Pancreas (tissue), 10 donors: ENCODE measurements around the gene GPR50. TPM values are rescaled to one million over a fixed set of nuclear protein-coding genes. Genes with fewer than 3 reads are reported as not detected.

Experiments used
- ATAC-seq, 4 donors: fragments of 200-7000 bp; cut with Tn5 transposase; one replicate each; pipeline versions ENCODE4 v1.8.0 to v1.9.1; 2020; ENCODE audit warnings: mild to moderate bottlenecking in 4 of 4, moderate library complexity in 4 of 4
- DNase-seq, 6 donors: peaks; one replicate each; pipeline ENCODE4 v3.0.0-alpha.2; 2020
- FAIRE-seq: peaks from 2 replicates; lab custom pipeline; 2012; peaks lifted over from hg19 to GRCh38; lab: Jason Lieb, UNC
- H3K27ac ChIP-seq, 4 donors: fragments of 200-600 bp; sonication (generic); 1 replicate in 3 of 4; 2 replicates in 1 of 4; pipeline versions ENCODE4 v1.5.0 to v1.8.0; 2020
- H3K27me3 ChIP-seq, 4 donors: fragments of 200-600 bp; one replicate each; pipeline ENCODE4 v1.8.0; 2021
- H3K36me3 ChIP-seq, 3 donors: fragments of 200-600 bp; sonication (generic) in 1 of 3; one replicate each; pipeline versions ENCODE4 v1.5.0 to v1.8.0; 2020 to 2021
- H3K4me1 ChIP-seq, 3 donors: fragments of 200-600 bp; one replicate each; pipeline ENCODE4 v1.8.0; 2021
- H3K4me3 ChIP-seq, 4 donors: fragments of 200-600 bp; sonication (generic) in 2 of 4; one replicate each; pipeline versions ENCODE4 v1.5.0 to v1.8.0; 2020 to 2021
- H3K9me3 ChIP-seq, 4 donors: fragments of 200-600 bp; one replicate each; pipeline ENCODE4 v1.8.0; 2021
- WGBS, 2 donors: extraction: QIAGEN DNeasy Blood & Tissue Kit; methylation state at CpG; one replicate each; pipeline ENCODE4 v1.1.7; 2013; 5-methylcytosine and 5-hydroxymethylcytosine counted together
- intact Hi-C, 3 donors: fragments of 100-400 bp; cut with DNase I; formaldehyde crosslinking; loops; one replicate each; pipeline versions ENCODE4 v1.11.1 to v1.14.2; 2022
- polyA plus RNA-seq, 2 donors: library from polyadenylated mRNA; stranded (reverse); fragments of 200-250 nt; gene quantifications; one replicate each; pipeline ENCODE4 v1.2.3, GENCODE V29; 2013
- total RNA-seq, 6 donors: library from RNA; stranded (reverse); fragmentation: NEBNext Ultra II Directional in 4 of 6; extraction: Animal tissue kit (Norgen Biotek cat#: 25700) in 4 of 6; gene quantifications; one replicate each; pipeline versions ENCODE4 v1.2.1 to v1.2.4, GENCODE V29; 2021 to 2023
- TF ChIP-seq, protein P1 (sequence below), 4 donors: fragments of 200-600 bp; sonication (generic) in 3 of 4; IDR thresholded peaks; one replicate each; pipeline versions ENCODE4 v1.5.0 to v1.8.0; 2021; ENCODE audit warnings: antibody characterized with exemption in 4 of 4
- donor health status: healthy with polysubstance abuse.
- donor health status: DM: no; HTN: no; CAD: no; lungs with moderate emphysema.
- donor health status: DM: no; HTN: no; CAD: no.
- donor health status: control.
- donor health status: control.
- donor health status: Bipolar disorder and iron deficiency.
- donor health status: DM: yes; HTN: yes; CAD: no.
- donor health status: DM: no; HTN: no; CAD: no.
- donor health status: DM: no; HTN: no; CAD: no.
- donor health status: DM: yes; HTN: yes; CAD: no.

GPR50 gene
- total and polyA plus RNA-seq, 8 donors, result not detected

DNA sequence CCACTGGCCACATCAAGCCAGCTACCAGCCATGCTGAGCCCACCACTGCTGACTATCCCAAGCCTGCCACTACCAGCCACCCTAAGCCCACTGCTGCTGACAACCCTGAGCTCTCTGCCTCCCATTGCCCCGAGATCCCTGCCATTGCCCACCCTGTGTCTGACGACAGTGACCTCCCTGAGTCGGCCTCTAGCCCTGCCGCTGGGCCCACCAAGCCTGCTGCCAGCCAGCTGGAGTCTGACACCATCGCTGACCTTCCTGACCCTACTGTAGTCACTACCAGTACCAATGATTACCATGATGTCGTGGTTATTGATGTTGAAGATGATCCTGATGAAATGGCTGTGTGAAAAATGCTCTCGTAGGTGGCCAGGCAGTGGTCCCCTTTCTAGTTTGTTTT lies 4.7 kb downstream of the GPR50 start:
- ATAC-seq, result no peak
- WGBS, 2 donors, result 56 to 69% methylated on average over 7 of the region's 7 CpGs
- no peaks in the 10 kb centered on the region for H3K9me3 ChIP-seq
- H3K36me3 ChIP-seq, result no peaks in the 10 kb centered on the region
- intact Hi-C loops, result no loop called here
- H3K4me1 ChIP-seq, result no peaks in the 10 kb centered on the region
- H3K27ac ChIP-seq, result no peak overlapping the region
- DNase-seq, result peak in 1 of 6 donors; percentile 21
- peaks cover 0 to 10% (median 3%) of the 10 kb centered on the region in 4 donors for H3K27me3 ChIP-seq
- no peak overlapping the region for H3K4me3 ChIP-seq
- no peak for FAIRE-seq
- TF ChIP-seq, protein P1, sequence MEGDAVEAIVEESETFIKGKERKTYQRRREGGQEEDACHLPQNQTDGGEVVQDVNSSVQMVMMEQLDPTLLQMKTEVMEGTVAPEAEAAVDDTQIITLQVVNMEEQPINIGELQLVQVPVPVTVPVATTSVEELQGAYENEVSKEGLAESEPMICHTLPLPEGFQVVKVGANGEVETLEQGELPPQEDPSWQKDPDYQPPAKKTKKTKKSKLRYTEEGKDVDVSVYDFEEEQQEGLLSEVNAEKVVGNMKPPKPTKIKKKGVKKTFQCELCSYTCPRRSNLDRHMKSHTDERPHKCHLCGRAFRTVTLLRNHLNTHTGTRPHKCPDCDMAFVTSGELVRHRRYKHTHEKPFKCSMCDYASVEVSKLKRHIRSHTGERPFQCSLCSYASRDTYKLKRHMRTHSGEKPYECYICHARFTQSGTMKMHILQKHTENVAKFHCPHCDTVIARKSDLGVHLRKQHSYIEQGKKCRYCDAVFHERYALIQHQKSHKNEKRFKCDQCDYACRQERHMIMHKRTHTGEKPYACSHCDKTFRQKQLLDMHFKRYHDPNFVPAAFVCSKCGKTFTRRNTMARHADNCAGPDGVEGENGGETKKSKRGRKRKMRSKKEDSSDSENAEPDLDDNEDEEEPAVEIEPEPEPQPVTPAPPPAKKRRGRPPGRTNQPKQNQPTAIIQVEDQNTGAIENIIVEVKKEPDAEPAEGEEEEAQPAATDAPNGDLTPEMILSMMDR (IDR thresholded peaks at IDR 0.05), result no peak

DNA sequence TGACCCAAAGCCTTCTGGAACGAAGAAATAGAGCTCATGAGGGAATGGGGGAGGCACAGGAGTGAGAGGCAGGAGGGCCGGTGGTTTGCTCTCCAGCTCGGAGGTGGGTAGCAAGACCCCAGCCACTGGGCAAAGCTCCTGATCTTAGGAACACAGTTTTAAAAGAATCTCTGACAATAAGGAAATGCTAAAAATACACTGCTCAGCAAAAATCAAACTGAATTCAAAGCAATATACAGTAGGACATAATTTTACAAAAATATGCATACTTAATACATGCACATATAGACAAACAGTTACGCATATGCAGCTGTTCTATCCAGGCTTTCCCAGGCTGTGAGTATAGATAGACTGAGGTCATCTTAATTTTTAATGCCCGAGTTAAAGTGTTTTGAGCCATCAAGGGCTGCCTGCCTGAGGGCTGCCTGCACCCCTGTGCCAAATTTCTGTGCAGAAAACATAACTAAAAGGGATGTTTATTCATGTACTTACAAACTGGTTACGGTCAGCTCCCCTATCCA lies 6.9 kb downstream of the GPR50 start:
- H3K9me3 ChIP-seq, result no peaks in the 10 kb centered on the region
- no peak for FAIRE-seq
- H3K27ac ChIP-seq, result no peak overlapping the region
- no peaks in the 10 kb centered on the region for H3K4me1 ChIP-seq
- no peaks in the 10 kb centered on the region for H3K36me3 ChIP-seq
- H3K4me3 ChIP-seq, result no peak overlapping the region
- WGBS, 2 donors, result 37 to 52% methylated on average over 6 of the region's 6 CpGs
- DNase-seq, result no peak
- peaks cover 0 to 18% (median 6%) of the 10 kb centered on the region in 4 donors for H3K27me3 ChIP-seq
- TF ChIP-seq, protein P1 (IDR thresholded peaks at IDR 0.05), result no peak
- ATAC-seq, result no peak
- intact Hi-C loops, result no loop called here

GRCh38 chrX:151183912-151184565 lies 7.7 kb downstream of the GPR50 start:
- no peaks in the 10 kb centered on the region for H3K36me3 ChIP-seq
- TF ChIP-seq, protein P1 (IDR thresholded peaks at IDR 0.05), result no peak
- no peaks in the 10 kb centered on the region for H3K9me3 ChIP-seq
- no peak for DNase-seq
- H3K4me1 ChIP-seq, result no peaks in the 10 kb centered on the region
- H3K4me3 ChIP-seq, result no peak overlapping the region
- no peak overlapping the region for H3K27ac ChIP-seq
- H3K27me3 ChIP-seq, result peaks cover 0 to 18% (median 6%) of the 10 kb centered on the region in 4 donors
- WGBS, 2 donors, result 5 to 28% methylated on average over 14 of the region's 14 CpGs
- FAIRE-seq, result no peak
- ATAC-seq, result no peak
- intact Hi-C loops, result no loop called here

DNA sequence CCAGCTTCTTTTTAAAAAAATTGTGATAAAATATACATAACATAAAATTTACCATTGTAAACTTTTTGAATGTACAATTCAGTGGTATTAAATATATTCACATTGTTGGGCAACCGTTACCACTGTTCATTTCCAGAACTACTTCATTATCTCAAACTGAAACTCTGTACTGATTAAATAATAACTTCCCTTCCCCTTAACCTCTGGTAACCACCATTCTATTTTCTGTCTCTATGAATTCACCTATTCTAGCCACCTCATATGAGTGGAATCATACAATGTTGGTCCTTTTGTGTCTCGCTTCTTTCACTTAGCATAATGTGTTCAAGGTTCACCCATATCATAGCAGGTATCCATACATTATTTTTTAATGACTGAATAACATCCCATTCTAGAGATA lies 8.3 kb downstream of the GPR50 start:
- Histone ChIP-seq H3K27me3 (peaks cover 0 to 18% (median 6%) of the 10 kb centered on the region in 4 donors), H3K9me3 (no peaks in the 10 kb centered on the region), H3K27ac (no peak overlapping the region), H3K4me1 (no peaks in the 10 kb centered on the region), H3K4me3 (no peak overlapping the region), H3K36me3 (no peaks in the 10 kb centered on the region)
- no peak for FAIRE-seq
- WGBS, 2 donors, result 47 to 59% methylated on average over 2 of the region's 2 CpGs
- intact Hi-C loops, result no loop called here
- DNase-seq, result no peak
- TF ChIP-seq, protein P1 (IDR thresholded peaks at IDR 0.05), result no peak
- no peak for ATAC-seq

DNA sequence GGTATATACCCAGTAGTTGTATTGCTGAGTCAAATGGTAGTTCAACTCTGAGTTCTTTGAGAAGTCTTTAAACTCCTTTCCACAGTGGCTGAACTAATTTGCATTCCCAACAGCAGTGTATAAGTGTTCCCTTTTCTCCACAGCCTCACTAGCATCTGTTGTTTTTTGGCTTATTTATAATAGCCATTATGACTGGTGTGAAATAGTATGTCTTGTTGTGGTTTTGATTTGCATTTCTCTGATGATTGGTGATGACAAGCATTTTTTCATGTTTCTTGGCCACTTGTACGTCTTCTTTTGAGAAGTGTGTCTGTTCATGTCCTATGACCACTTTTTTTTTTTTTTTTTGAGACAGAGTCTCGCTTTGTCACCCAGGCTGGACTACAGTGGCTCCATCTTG lies 30.5 kb downstream of the GPR50 start:
- no peaks in the 10 kb centered on the region for H3K27me3 ChIP-seq
- 27 to 49% methylated on average over 2 of the region's 2 CpGs for WGBS, 2 donors
- TF ChIP-seq, protein P1 (IDR thresholded peaks at IDR 0.05), result no peak
- FAIRE-seq (no peak), DNase-seq (no peak), ATAC-seq (no peak)
- intact Hi-C loops, result no loop called here
- no peak overlapping the region for H3K4me3 ChIP-seq
- no peaks in the 10 kb centered on the region for H3K36me3 ChIP-seq
- no peaks in the 10 kb centered on the region for H3K4me1 ChIP-seq
- no peak overlapping the region for H3K27ac ChIP-seq
- no peaks in the 10 kb centered on the region for H3K9me3 ChIP-seq
